AG04449 (cell line): ENCODE measurements around the gene MUC12.

Source experiments
- CTCF ChIA-PET: fragments of 350-600 bp; formaldehyde crosslinking; extraction: SDS; loops from one replicate; lab custom pipeline; 2021; ENCODE audit warnings: antibody characterized with exemption; lab: Yijun Ruan, JAX
- POLR2A ChIA-PET: fragments of 400-600, 350-600 bp; formaldehyde crosslinking; extraction: SDS; loops from one replicate; lab custom pipeline; 2020; ENCODE audit warnings: antibody characterized with exemption, inconsistent platforms; lab: Yijun Ruan, JAX
- DNase-seq: peaks from one replicate; pipeline ENCODE4 v3.0.0-alpha.2; 2010; ENCODE audit warnings: low read depth, low spot score
- H3K4me3 ChIP-seq: 2 replicates; pipeline ENCODE4 v1.5.1; 2011; ENCODE audit warnings: low read depth, mild to moderate bottlenecking, control low read depth, low read length
- TF ChIP-seq, protein P1 (sequence below): IDR thresholded peaks from one replicate; pipeline ENCODE4 v1.5.1; 2011; ENCODE audit warnings: mild to moderate bottlenecking, moderate library complexity, low read length, control low read depth, inconsistent platforms; ENCODE audit not compliant: insufficient read depth; ENCODE audit errors: missing control alignments

MUC12 gene

DNA sequence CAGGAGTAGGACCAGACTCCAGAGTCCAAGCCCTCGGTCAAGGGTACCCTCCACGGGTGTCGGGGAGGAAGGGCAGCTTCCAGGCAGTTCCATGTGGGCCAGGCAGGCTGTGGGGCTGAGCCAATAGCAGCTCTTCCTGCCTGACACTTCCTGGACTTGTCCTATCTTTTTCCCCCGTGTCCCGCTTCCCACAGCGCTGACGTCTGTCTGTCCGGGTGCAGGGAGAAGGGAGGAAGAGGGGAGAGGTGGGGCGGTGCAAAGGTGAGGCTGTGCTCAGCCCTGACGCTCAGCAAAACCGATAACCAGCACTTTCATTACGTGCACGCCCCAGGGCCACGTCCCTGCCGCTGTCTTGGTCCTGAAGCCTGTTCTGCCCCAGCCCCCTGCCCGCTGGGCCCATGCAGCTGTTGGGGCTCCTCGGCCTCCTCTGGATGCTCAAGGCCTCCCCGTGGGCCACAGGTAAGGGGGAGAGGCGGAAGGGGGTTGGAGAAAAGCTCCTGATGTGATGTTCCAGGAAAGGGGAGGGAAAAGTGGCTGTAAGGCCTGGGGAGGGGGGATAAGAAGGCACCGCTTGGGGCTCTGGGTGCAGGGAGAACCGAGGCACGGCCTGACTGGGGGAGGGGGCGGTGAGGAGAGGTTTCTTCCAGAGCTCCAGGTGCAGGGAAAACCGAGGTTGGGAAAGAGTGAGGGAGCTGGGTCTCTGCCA lies 20.0 kb upstream of the MUC12 start, which contains the start of gene MUC3A:
Gene MUC3A (plus strand): TSS at position 308 of the 706 bp plus-strand sequence. CDS start 91 bp downstream, at position 399.
- no peak for DNase-seq
- no peak within 1 kb of the TSS for H3K4me3 ChIP-seq
- ChIA-PET POLR2A (no interaction called here), CTCF (interaction anchor here (1.1 kb wide), 1 partner anchor 109 kb away, joined by 3 read pairs; no protein-coding TSS in a partner anchor)
- TF ChIP-seq, protein P1, sequence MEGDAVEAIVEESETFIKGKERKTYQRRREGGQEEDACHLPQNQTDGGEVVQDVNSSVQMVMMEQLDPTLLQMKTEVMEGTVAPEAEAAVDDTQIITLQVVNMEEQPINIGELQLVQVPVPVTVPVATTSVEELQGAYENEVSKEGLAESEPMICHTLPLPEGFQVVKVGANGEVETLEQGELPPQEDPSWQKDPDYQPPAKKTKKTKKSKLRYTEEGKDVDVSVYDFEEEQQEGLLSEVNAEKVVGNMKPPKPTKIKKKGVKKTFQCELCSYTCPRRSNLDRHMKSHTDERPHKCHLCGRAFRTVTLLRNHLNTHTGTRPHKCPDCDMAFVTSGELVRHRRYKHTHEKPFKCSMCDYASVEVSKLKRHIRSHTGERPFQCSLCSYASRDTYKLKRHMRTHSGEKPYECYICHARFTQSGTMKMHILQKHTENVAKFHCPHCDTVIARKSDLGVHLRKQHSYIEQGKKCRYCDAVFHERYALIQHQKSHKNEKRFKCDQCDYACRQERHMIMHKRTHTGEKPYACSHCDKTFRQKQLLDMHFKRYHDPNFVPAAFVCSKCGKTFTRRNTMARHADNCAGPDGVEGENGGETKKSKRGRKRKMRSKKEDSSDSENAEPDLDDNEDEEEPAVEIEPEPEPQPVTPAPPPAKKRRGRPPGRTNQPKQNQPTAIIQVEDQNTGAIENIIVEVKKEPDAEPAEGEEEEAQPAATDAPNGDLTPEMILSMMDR: no peak

- TF ChIP-seq, protein P1: no peak
- no peak for DNase-seq
- ChIA-PET CTCF (interaction anchor here (1.1 kb wide), 1 partner anchor 109 kb away, joined by 3 read pairs; no protein-coding TSS in a partner anchor), POLR2A (no interaction called here)
- H3K4me3 ChIP-seq: no peak overlapping the region
Observed at GRCh38 chr7:100949933-100950443, 19.4 kb upstream of the MUC12 start.

GRCh38 chr7:100951172-100951571 lies 18.2 kb upstream of the MUC12 start:
- ChIA-PET CTCF (no interaction called here), POLR2A (no interaction called here)
- TF ChIP-seq, protein P1: no peak
- no peak for DNase-seq
- no peak overlapping the region for H3K4me3 ChIP-seq

GRCh38 chr7:100951888-100952560 lies 17.3 kb upstream of the MUC12 start:
- TF ChIP-seq, protein P1: no peak
- POLR2A ChIA-PET: no interaction called here
- CTCF ChIA-PET: no interaction called here
- no peak overlapping the region for H3K4me3 ChIP-seq
- no peak for DNase-seq

- TF ChIP-seq, protein P1: no peak
- DNase-seq: no peak
- POLR2A ChIA-PET: no interaction called here
- H3K4me3 ChIP-seq: no peak overlapping the region
- CTCF ChIA-PET: no interaction called here
Observed at GRCh38 chr7:100952641-100953040, 16.7 kb upstream of the MUC12 start.

- no peak for DNase-seq
- CTCF ChIA-PET: interaction anchor here (1.4 kb wide), 1 partner anchor 64 kb away, joined by 3 read pairs; no protein-coding TSS in a partner anchor
- POLR2A ChIA-PET: no interaction called here
- no peak overlapping the region for H3K4me3 ChIP-seq
- TF ChIP-seq, protein P1: no peak
Observed at GRCh38 chr7:100957832-100958421, 11.4 kb upstream of the MUC12 start.
